ENCODE data around the gene ANXA6.

DNA sequence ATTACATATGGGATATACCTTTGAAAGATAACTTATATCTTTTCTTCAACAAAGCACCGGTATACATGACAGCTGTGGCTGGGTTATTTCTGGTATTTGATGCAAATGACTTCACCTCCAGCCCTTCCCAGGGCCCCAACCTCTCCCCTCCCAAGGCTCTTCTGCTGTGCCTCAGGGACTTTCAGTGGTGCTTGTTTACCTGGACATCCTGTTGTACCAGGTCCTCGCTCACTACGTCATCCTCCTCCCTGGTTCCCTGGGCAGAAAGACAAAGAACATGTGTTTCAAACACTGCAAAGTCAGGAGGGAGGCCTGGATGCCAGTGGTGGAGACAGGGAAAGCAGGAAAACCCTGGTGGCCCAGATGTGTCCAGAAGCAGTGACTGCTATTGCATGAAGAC is 23.4 kb downstream of the ANXA6 start:
- TF ChIP-seq, protein P1, sequence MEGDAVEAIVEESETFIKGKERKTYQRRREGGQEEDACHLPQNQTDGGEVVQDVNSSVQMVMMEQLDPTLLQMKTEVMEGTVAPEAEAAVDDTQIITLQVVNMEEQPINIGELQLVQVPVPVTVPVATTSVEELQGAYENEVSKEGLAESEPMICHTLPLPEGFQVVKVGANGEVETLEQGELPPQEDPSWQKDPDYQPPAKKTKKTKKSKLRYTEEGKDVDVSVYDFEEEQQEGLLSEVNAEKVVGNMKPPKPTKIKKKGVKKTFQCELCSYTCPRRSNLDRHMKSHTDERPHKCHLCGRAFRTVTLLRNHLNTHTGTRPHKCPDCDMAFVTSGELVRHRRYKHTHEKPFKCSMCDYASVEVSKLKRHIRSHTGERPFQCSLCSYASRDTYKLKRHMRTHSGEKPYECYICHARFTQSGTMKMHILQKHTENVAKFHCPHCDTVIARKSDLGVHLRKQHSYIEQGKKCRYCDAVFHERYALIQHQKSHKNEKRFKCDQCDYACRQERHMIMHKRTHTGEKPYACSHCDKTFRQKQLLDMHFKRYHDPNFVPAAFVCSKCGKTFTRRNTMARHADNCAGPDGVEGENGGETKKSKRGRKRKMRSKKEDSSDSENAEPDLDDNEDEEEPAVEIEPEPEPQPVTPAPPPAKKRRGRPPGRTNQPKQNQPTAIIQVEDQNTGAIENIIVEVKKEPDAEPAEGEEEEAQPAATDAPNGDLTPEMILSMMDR (IDR thresholded peaks at IDR 0.05): no peak
- TF ChIP-seq POLR2AphosphoS5 (IDR thresholded peaks at IDR 0.05) (no peak), POLR2A (IDR thresholded peaks at IDR 0.05) (no peak), EP300 (IDR thresholded peaks at IDR 0.05) (no peak)

All from gastroesophageal sphincter (tissue), 3 donors.